Glomerular visceral epithelial cell (primary cell): ENCODE measurements around the gene IFITM5.
"Not testable (repeated sequence)": the region's sequence is repeated elsewhere in the genome, so short reads cannot be mapped to it uniquely, and the experiment has no call there.

Experiments
- DNase-seq: peaks from one replicate; pipeline ENCODE4 v3.0.0-alpha.2; 2016; ENCODE audit errors: extremely low spot score

IFITM5 gene

GRCh38 chr11:283405-284104, 15.8 kb downstream of the IFITM5 start:
- DNase-seq = no peak

DNA sequence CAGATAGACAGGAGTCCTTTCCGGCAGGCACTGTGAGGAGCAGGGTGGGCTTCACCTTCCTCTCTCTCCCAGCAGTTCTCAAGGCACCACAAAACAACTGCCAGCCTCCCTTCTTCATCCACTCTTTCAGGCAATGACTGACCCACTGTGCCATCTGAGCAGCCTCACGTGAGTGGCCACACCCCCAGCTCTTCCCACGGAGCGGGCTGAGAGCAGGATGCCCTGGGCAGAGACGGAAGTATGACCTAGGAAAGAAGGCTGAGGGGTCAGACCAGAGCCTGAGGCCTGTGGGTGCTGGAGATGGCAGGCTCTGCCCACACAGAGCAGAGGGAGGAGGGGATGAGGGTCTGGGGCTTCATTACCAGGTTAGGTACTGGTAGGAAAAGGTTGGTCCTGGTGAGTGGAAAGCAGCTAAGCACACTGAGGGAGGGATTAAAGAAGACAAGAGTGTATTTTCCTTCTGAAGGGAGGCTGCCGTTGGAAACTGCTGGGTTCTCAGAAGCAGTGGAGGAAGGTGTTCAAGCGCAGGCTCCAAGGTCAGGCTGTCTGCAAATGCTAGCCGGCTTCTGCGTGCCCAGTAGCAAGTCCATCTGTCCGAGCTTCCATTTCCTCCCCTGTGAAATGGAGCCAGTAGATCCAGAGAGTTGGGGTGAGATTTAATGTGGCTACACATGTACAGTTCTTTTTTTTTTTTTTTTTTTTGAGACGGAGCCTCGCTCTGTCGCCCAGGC, 16.5 kb downstream of the IFITM5 start:
- DNase-seq = no peak

DNA sequence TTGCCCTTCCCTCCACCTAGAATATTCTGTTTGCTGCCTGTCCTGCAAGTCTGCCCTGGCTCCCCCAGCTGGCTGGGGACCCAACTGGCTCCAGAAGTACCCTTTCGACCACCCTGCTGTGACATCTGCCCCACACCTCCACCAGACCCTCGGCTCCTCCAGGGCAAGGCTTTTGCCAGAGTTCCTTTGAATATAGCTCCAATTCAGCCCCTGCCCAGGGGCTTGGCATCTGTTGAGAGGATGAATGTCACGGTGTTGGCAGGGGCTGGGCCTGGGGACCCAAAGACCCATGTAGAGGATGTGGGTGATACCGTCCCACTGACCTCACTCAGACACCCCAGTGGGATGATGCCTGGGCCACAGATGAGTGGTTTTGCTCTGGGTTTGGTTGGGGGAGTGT, 17.2 kb downstream of the IFITM5 start:
- DNase-seq = no peak

DNA sequence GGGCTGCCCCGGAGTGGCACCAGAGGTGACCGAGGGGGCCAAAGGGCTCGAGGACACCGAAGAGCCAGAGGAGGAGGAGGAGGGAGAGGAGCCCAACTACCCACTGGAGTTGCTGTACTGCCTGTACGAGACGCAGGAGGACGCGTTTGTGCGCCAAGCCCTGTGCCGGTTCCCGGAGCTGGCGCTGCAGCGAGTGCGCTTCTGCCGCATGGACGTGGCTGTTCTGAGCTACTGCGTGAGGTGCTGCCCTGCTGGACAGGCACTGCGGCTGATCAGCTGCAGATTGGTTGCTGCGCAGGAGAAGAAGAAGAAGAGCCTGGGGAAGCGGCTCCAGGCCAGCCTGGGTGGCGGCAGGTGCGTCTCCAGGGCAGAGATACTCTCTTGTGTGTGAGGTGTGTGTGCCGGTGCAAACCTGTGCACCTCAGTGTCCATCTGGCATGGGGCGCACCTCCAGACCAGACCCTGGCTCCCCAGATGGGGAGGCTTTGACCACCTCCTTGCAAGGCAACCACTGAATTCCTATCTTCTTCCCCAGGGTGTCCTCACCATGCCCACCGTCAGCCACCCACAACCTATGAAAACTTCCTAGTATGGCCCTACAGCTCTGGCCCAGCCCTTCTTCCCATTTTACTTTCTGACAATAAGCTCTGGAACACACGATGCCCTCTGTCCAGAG, 17.7 kb downstream of the IFITM5 start:
- DNase-seq = no peak

DNA sequence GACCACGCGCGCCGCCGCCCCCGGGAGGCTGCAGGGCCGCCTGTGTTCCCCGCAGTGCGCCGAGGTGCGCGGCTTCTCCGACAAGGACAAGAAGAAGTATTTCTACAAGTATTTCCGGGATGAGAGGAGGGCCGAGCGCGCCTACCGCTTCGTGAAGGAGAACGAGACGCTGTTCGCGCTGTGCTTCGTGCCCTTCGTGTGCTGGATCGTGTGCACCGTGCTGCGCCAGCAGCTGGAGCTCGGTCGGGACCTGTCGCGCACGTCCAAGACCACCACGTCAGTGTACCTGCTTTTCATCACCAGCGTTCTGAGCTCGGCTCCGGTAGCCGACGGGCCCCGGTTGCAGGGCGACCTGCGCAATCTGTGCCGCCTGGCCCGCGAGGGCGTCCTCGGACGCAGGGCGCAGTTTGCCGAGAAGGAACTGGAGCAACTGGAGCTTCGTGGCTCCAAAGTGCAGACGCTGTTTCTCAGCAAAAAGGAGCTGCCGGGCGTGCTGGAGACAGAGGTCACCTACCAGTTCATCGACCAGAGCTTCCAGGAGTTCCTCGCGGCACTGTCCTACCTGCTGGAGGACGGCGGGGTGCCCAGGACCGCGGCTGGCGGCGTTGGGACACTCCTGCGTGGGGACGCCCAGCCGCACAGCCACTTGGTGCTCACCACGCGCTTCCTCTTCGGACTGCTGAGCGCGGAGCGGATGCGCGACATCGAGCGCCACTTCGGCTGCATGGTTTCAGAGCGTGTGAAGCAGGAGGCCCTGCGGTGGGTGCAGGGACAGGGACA, 18.4 kb downstream of the IFITM5 start:
- DNase-seq = no peak

- peak; percentile 24 for DNase-seq
Observed at GRCh38 chr11:279966-280705, 19.2 kb downstream of the IFITM5 start.

GRCh38 chr11:279040-279965, 20.0 kb downstream of the IFITM5 start:
- DNase-seq = no peak

- DNase-seq = no peak
Observed at GRCh38 chr11:278001-278951, 21.1 kb downstream of the IFITM5 start, which contains the start of gene NLRP6. Gene NLRP6, plus strand, starts transcription at chr11:278407. Its CDS starts 163 bp downstream, at chr11:278570.

- no peak for DNase-seq
Observed at GRCh38 chr11:276219-276618, 23.1 kb downstream of the IFITM5 start.

GRCh38 chr11:272931-273198, 26.5 kb downstream of the IFITM5 start:
- DNase-seq = no peak

GRCh38 chr11:272195-272930, 27.0 kb downstream of the IFITM5 start:
- DNase-seq = no peak

DNA sequence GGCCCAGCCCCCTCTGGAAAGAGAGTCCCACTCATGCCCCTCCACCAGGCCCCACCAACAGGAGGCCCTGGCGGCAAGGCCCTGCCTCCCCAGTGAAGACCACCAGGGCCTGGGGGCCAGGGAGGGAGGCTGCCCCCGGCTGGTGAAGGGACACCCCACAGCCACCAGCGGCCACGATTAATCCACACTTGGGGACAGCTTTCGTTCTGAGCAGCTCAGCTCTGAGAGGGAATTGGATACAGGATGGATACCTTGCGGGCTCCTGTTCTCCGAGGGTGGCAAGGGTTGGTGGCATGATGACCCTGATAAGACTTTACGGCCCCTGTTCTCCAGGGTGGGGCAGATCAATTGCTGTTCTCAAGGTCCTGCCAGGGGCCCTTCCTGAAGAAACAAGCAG, 28.0 kb downstream of the IFITM5 start:
- DNase-seq = no peak

- no peak for DNase-seq
Observed at GRCh38 chr11:270451-271318, 28.6 kb downstream of the IFITM5 start.

GRCh38 chr11:269146-269890, 30.0 kb downstream of the IFITM5 start:
- DNase-seq = no peak

DNA sequence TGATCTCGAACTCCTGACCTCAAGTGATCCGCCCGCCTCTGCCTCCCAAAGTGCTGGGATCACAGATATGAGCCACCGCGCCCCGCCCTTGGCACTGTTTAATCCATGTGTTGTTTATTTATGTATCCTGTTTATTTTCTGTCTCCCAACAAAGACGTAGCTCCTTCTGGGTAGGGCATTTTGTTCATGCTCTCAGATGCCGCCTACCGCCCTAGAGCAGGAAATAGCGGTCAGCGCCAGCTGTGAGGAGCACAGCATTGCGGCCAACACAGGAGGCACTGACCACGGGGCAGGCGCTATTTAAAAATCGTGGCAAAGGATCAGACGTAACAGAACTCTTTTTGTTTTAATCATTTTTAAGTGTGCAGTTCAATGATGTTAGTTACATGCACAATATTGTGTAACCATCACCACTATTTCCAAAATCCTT, 30.6 kb downstream of the IFITM5 start:
- not testable (repeated sequence) for DNase-seq

- DNase-seq = no peak
Observed at GRCh38 chr11:267491-267994, 31.8 kb downstream of the IFITM5 start.
